SW 1271 (cell line): Measurements from ENCODE around the gene CATSPER1.

Experiments
- DNase-seq, 2 experiments: peaks; one replicate each; lab custom pipeline; 2025; lab: John Stamatoyannopoulos, UW

Gene CATSPER1

DNA sequence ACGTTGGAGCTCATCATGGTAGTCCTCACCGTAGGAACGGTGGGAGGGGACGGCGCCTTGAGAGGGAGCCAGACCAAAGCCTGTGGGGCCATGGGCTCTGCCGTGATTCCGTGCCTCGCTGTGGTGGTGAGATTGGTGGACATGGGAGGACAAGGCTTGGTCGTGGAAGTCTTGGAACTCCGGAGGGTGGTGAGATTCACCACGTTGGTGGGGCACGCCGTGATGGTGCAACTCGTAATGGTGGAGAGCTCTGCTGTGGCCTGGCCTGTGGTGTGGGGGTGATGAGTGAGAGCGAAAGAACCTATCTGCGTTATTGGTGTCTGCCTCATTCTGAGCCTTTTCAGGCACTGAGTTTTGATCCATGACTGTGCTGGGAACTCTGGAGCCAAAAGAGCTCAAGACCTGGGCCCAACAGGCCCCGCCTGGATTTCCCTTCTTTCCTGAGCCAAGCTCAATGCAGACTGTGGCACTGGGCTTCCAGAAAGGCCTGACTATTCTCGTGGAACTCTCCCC, at the start of gene CATSPER1:
Gene CATSPER1, minus strand, starts transcription at position 463 of the 513 bp plus-strand sequence. Its CDS starts 100 bp downstream, at position 363.
- DNase-seq: no peak

GRCh38 chr11:66075273-66075672, 49.0 kb upstream of the CATSPER1 start:
- no peak for DNase-seq

- DNase-seq: no peak
Observed at GRCh38 chr11:66073669-66074068, 47.4 kb upstream of the CATSPER1 start.

GRCh38 chr11:66072518-66072917, 46.2 kb upstream of the CATSPER1 start:
- no peak for DNase-seq

- DNase-seq: no peak
Observed at GRCh38 chr11:66072081-66072480, 45.8 kb upstream of the CATSPER1 start.

DNA sequence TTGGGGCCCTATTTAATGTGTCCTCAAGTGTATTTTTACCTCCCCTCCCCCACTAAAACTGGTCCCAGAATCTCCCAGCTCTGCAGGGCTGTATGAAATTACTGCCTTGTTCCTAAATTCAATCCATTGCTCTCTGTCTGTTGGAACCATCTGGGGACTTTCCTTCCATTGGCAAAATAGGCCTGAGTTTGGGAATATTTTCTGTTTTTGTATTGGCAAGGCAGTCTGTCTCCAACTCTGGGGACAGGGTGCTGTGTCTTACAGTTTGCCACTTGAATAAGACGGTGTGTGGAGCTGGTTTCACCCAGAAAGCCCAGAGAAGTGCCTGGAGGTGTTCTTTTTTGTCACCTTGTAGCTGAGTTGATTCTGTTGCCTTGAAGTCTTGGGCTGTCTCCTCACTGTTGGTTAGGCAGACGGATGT, 45.1 kb upstream of the CATSPER1 start:
- no peak for DNase-seq

DNA sequence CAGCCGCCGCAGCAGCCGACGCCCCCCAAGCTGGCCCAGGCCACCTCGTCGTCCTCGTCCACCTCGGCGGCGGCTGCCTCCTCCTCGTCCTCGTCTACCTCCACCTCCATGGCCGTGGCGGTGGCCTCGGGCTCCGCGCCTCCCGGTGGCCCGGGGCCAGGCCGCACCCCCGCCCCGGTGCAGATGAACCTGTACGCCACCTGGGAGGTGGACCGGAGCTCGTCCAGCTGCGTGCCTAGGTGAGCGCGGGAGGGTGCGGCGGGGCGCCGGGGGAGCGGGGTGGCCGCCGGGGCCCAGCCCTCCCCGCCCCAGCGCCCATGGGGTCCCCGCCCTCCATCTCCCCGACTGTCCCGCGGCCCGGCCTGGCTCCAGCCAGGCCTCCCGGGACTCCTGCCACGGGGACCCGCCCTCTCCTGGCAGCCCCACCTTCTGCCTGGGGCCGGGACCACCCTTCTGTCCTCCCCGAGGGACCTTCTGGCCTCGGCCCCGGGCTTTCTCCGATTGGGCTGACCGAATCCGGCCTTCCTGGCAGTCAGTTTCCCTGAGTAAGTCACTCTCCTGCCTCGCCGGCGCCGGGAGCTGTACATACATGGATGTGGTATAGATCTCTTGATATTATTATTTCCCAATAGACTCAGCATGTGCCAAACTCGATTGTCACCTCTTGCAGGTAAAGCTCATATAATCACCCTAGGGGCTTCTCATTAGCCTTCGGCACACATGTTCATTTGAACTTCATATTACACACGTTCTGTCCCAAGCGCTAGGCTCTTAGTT, 44.5 kb upstream of the CATSPER1 start:
- DNase-seq: no peak

DNA sequence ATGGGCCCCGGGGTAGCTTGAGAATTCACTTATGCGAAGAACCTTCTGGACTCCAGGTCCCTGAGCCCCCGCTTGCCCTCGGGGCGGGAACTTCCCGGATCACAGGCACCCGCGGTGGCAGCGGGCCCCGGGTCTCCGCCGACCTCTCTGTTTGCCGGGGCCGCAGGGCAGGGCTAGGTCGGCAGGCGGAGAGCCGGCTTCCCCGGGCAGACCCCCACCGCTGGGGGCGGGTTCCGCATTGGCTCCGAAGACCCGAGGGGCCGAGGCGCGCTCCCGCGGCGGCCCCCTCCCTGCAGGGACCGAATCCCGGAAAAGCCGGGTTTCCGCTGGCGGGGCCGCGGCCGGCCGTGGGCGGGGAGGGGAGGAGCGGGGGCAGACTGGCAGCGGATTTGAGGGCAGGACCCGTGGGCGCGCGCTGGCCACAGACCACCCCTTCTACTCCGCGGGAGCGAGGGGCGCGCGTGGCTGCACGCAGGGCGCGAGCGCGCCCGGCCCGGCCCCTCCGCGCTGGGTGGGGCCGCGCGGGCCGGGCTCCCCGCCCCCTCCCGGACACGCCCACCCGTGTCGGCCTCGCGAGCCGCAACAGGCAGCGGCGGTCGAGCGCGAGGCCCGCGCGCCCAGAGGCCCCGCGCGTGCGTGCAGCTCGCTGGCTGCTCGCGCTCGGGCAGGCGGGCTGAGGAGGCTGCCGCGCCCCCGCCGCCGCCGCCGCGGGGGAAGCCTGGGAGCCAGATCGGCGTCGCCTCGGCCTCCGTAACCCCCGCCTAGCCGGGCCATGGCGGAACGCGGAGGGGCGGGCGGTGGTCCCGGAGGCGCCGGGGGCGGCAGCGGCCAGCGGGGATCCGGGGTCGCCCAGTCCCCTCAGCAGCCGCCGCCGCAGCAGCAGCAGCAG, 43.7 kb upstream of the CATSPER1 start, which contains the start of gene PACS1:
Gene PACS1, plus strand, starts transcription at position 558 of the 889 bp plus-strand sequence. Its CDS starts 215 bp downstream, at position 773.
- DNase-seq: peak; percentile 39 to 78

- peak in 1 of 2 experiments; percentile 53 for DNase-seq
Observed at GRCh38 chr11:66068923-66069714, 42.8 kb upstream of the CATSPER1 start.

DNA sequence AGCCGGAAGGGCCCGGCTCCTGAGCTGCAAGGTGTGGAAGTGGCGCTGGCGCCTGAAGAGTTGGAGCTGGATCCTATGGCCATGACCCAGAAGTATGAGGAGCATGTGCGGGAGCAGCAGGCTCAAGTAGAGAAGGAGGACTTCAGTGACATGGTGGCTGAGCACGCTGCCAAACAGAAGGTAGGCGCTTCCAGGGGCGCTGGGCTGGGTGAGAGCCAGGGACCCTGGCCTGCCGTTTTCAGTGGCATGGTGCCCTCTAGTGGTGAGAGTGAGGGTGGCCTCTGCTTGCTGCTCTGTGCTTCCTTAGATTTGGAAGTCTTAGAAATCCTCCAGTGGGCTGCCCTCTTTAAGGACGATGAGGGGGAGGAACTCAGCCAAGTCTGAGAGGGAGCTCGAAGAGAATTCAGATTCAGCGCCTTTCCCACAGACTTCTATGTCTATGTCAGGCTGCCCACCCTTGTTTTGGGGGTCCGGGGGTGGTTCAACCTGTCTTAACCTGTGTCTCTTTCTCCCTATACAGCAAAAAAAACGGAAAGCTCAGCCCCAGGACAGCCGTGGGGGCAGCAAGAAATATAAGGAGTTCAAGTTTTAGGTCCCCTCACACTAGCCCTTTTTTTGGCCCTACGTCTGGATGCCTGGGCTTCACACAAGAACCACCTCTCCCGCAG, 42.0 kb upstream of the CATSPER1 start:
- peak; percentile 28 to 72 for DNase-seq

DNA sequence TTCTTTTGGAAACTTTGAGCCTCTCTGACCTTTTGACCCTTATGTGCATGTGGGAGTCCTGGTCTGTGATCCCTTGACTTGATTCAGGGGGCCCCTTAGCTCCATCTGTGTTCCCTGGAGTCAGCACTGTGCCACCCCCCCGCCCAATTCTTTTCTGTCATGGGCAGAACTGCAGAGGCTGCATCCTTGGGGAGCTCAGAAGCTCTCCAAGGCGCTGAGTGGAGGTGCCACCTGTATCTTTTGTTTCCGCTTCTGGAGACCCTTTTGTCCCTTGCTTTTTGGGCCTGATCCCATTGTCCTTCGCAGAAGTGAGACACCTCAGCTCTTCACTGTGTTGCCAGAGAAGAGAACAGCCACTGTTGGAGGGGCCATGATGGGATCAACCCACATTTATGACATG, 41.4 kb upstream of the CATSPER1 start:
- DNase-seq: no peak

DNA sequence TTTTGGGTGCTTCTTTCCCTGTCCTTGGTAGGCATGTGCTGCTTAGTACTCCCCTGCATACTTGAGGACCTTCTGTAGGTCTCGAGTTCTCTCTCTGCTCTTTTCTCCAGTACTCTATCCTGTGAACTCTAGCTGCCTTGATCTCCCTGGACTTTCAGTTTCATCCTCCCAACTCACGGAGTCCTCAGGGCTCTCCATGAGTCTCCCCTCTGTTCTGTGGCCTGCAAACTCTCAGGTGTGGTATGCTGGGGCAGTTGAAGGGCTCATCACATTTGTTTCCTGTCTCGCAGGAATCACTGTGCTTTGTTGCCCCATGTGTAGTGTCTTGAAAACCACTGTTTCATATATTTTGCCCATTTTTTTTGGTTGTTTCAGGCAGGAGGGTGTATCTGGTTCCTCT, 40.5 kb upstream of the CATSPER1 start:
- DNase-seq: no peak

GRCh38 chr11:66064571-66064970, 38.3 kb upstream of the CATSPER1 start:
- no peak for DNase-seq

GRCh38 chr11:66063900-66064299, 37.6 kb upstream of the CATSPER1 start:
- DNase-seq: no peak

DNA sequence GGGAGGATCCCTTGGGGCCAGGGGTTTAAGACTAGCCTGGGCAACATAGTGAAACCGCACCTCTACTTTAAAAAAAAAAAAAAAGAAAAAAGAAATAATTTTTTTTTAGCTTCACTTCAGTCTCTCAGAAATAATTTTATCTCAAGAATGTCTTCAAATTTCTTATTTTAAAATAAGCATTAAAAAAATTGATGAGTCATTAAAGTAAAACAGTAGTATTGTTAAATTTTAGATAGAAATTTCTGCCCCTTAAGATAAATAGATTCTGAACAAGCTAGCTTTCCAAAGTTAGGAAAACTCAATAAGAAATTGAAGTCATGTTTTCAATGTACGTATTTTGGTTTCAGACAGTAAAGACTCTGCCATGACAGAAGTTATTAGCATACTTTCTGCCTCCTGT, 36.1 kb upstream of the CATSPER1 start:
- no peak for DNase-seq

- no peak for DNase-seq
Observed at GRCh38 chr11:66061268-66061667, 35.0 kb upstream of the CATSPER1 start.

DNA sequence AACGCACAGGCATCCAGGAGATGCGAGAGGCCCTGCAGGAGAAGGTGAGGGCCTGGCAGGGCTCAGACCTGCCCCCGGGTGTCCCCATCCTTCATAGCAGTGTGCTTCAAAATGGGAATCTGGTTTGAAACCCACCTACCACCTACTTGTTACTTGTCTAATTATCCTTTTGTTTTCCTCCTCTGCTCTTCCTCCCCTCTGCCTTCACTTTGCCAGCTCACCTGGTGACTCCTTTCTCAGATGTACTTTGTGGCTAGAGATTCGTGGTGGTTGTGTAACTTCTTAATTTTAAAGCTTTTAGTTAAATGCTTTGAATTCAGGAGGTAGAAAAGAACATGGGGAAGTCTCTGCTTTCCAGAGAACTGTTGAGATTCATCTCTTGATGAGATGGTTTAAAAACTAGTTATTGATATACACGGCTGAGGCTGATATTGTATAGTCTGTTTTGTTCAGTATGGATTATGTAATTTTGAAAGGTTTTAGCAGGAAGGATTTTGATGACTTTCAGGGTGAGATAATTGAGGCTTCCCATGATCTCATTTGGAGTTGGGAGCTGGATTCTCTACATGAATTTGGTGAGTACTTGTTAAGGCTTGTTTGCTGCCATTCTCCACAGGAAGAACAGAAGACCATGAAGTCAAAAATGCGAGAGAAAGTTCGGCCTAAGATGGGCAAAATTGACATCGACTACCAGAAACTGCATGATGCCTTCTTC, 33.8 kb upstream of the CATSPER1 start:
- no peak for DNase-seq

DNA sequence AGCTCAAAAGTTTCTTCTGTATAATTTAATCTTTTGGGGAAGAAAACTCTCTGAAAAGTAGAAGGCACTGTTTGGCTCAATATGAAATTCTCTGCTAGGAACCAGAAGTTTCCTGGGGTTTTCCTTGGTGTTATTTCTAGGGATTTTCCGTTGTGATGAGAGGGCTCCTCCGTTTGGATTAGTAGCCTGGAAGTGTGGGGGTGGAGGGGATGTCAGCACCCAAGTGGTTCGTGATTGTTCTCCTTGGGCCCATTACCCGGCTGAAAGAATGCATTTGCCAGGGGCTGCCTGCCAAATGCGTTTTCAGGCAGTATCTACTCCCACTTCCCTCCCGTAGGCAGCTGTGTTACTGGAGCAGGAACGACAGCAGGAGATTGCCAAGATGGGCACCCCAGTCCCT, 30.2 kb upstream of the CATSPER1 start:
- no peak for DNase-seq

- DNase-seq: no peak
Observed at GRCh38 chr11:66055021-66055420, 28.7 kb upstream of the CATSPER1 start.

DNA sequence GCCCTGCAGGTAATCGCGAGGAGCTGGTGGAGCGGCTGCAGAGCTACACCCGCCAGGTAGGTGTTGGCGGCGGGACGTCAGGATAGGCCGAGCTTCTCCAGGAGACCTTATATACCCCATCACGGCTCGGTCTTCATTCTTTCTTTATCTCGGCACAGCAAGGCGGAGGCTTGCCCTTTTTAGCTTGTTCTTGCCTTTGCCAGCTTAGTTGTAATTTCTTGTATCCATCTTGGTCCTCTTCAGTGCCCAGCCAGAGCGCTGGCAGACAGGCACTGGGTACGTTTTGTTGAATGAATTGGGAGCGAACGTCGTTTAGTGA, 26.3 kb upstream of the CATSPER1 start:
- no peak for DNase-seq
